ENCODE data around the gene CCDC91. TPM values are rescaled to one million over a fixed set of nuclear protein-coding genes. Genes with fewer than 3 reads are reported as not detected.

CCDC91 gene
- total and polyA plus RNA-seq, 9 of the 15 experiments (the other 6 are each of a cell fraction or from before 2014, with no cell fraction given) = 10.1 to 31.1 (median 26.3) TPM

DNA sequence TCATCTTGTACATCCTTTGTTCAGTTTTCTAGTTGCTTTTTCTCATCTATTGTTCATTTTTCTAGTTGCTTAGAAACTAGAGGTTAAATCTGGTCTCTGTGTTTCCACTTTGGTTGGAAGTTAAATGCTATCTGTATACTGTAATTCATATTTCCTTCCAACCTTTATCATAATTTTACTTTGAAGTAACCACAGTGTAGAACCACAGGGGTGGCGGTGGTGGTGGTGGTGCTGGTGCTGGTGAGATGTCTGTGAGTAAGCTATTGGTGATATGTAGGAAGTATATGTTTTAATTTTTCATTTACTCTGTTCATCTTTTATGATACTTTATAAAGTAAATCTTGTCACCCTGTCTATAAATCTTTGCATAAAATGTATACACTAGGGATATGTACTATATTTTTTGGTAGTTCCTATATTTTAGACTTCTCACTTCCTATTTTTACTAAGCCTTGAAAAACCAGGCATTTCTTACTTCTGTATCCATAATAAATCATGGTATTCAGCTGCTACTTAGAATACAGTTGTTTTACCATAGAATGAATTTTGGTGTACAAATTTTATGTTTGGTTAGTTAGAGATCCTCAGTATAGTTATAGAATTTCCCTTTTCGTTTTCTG is 31.9 kb downstream of the CCDC91 start (continued):
- TF ChIP-seq, protein P1, sequence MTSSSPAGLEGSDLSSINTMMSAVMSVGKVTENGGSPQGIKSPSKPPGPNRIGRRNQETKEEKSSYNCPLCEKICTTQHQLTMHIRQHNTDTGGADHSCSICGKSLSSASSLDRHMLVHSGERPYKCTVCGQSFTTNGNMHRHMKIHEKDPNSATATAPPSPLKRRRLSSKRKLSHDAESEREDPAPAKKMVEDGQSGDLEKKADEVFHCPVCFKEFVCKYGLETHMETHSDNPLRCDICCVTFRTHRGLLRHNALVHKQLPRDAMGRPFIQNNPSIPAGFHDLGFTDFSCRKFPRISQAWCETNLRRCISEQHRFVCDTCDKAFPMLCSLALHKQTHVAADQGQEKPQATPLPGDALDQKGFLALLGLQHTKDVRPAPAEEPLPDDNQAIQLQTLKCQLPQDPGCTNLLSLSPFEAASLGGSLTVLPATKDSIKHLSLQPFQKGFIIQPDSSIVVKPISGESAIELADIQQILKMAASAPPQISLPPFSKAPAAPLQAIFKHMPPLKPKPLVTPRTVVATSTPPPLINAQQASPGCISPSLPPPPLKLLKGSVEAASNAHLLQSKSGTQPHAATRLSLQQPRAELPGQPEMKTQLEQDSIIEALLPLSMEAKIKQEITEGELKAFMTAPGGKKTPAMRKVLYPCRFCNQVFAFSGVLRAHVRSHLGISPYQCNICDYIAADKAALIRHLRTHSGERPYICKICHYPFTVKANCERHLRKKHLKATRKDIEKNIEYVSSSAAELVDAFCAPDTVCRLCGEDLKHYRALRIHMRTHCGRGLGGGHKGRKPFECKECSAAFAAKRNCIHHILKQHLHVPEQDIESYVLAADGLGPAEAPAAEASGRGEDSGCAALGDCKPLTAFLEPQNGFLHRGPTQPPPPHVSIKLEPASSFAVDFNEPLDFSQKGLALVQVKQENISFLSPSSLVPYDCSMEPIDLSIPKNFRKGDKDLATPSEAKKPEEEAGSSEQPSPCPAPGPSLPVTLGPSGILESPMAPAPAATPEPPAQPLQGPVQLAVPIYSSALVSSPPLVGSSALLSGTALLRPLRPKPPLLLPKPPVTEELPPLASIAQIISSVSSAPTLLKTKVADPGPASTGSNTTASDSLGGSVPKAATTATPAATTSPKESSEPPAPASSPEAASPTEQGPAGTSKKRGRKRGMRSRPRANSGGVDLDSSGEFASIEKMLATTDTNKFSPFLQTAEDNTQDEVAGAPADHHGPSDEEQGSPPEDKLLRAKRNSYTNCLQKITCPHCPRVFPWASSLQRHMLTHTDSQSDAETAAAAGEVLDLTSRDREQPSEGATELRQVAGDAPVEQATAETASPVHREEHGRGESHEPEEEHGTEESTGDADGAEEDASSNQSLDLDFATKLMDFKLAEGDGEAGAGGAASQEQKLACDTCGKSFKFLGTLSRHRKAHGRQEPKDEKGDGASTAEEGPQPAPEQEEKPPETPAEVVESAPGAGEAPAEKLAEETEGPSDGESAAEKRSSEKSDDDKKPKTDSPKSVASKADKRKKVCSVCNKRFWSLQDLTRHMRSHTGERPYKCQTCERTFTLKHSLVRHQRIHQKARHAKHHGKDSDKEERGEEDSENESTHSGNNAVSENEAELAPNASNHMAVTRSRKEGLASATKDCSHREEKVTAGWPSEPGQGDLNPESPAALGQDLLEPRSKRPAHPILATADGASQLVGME (CRISPR knock-in tag; IDR thresholded peaks at IDR 0.05) = no peak
- TF ChIP-seq L3MBTL2 (IDR thresholded peaks at IDR 0.05) = no peak
- no peak for TF ChIP-seq EP400 (IDR thresholded peaks at IDR 0.05)
- no peak for TF ChIP-seq SMAD4 (CRISPR knock-in tag; conservative IDR thresholded peaks at IDR 0.05)
- no peak for TF ChIP-seq JUND (IDR thresholded peaks at IDR 0.05; ENCODE audit: borderline replicate concordance, low read depth, low read length)
- no peak for TF ChIP-seq JUND (tag; IDR thresholded peaks at IDR 0.05; ENCODE audit: borderline replicate concordance, low read depth, low read length)
- no peak for TF ChIP-seq ZC3H11A (IDR thresholded peaks at IDR 0.05; ENCODE audit: low read depth, low read length)
- TF ChIP-seq, protein P2, sequence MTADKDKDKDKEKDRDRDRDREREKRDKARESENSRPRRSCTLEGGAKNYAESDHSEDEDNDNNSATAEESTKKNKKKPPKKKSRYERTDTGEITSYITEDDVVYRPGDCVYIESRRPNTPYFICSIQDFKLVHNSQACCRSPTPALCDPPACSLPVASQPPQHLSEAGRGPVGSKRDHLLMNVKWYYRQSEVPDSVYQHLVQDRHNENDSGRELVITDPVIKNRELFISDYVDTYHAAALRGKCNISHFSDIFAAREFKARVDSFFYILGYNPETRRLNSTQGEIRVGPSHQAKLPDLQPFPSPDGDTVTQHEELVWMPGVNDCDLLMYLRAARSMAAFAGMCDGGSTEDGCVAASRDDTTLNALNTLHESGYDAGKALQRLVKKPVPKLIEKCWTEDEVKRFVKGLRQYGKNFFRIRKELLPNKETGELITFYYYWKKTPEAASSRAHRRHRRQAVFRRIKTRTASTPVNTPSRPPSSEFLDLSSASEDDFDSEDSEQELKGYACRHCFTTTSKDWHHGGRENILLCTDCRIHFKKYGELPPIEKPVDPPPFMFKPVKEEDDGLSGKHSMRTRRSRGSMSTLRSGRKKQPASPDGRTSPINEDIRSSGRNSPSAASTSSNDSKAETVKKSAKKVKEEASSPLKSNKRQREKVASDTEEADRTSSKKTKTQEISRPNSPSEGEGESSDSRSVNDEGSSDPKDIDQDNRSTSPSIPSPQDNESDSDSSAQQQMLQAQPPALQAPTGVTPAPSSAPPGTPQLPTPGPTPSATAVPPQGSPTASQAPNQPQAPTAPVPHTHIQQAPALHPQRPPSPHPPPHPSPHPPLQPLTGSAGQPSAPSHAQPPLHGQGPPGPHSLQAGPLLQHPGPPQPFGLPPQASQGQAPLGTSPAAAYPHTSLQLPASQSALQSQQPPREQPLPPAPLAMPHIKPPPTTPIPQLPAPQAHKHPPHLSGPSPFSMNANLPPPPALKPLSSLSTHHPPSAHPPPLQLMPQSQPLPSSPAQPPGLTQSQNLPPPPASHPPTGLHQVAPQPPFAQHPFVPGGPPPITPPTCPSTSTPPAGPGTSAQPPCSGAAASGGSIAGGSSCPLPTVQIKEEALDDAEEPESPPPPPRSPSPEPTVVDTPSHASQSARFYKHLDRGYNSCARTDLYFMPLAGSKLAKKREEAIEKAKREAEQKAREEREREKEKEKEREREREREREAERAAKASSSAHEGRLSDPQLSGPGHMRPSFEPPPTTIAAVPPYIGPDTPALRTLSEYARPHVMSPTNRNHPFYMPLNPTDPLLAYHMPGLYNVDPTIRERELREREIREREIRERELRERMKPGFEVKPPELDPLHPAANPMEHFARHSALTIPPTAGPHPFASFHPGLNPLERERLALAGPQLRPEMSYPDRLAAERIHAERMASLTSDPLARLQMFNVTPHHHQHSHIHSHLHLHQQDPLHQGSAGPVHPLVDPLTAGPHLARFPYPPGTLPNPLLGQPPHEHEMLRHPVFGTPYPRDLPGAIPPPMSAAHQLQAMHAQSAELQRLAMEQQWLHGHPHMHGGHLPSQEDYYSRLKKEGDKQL (CRISPR knock-in tag; IDR thresholded peaks at IDR 0.05; ENCODE audit: borderline replicate concordance) = no peak
- TF ChIP-seq, protein P3, sequence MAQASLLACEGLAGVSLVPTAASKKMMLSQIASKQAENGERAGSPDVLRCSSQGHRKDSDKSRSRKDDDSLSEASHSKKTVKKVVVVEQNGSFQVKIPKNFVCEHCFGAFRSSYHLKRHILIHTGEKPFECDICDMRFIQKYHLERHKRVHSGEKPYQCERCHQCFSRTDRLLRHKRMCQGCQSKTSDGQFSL (CRISPR knock-in tag; IDR thresholded peaks at IDR 0.05) = no peak
- TF ChIP-seq, protein P3 (tag; IDR thresholded peaks at IDR 0.05) = no peak
